SKM-1 (cell line): ENCODE results near the gene BAIAP2L1.

Experiments
- DNase-seq: peaks from one replicate; lab custom pipeline; 2025; ENCODE audit not compliant: unreplicated experiment; lab: John Stamatoyannopoulos, UW

The BAIAP2L1 gene

DNA sequence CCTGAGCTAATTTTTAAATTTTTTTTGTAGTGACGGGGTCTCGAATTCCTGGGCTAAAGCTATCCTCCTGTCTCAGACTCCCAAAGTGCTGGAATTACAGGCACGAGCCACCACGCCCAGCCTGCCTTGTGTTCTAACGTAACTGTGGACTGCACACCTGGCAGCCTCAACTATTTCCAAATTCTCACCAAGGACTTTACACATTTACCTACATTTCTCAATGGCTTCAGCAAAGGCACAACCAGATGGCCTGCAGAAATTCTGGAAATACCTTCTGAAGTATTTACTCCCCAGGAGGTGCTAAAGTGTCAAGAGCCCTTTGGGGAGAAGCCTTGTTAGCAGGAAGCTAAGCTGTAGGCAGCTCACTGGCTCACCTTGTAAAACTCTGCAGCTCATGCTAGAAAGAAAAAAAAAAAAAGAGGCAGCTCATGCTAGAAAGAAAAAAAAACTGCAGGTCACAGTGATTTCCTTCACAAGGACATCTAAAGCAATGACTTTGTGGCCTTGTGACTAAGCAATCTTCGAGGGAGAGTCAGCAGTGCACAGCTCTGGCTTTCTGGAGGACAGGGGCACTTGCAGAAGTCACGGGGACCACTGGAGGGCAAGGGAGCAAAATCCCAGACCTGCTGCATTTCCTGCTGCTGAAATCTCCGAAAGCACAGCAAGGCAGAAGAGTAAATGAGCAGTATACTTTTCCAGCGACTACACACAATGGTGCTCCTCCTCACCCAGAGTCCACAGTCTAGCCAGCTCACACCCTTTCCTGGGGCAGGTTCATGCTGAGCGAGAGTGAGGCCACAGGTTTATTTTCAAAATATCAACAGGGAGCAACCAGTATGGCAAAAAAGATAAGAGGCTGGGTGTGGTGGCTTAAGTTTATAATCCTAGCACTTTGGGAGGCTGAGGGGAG is 40.4 kb downstream of the BAIAP2L1 start:
- DNase-seq = no peak

DNA sequence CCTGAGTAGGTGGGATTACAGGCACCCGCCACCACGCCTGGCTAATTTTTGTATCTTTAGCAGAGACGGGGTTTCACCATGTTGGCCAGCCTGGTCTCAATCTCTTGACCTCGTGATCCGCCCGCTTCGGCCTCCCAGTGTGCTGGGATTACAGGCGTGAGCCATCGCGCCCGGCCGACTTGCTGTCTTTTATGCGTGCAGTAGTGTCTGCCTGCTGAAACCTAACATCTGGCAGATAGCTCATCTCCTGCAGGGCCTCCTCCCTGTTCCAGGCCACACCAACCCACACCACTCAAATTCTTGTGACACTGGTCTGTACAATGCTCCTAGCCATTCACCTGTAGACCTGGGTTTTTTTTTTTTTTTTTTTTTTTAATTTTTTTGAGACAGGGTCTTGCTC is 41.5 kb downstream of the BAIAP2L1 start:
- no peak for DNase-seq

DNA sequence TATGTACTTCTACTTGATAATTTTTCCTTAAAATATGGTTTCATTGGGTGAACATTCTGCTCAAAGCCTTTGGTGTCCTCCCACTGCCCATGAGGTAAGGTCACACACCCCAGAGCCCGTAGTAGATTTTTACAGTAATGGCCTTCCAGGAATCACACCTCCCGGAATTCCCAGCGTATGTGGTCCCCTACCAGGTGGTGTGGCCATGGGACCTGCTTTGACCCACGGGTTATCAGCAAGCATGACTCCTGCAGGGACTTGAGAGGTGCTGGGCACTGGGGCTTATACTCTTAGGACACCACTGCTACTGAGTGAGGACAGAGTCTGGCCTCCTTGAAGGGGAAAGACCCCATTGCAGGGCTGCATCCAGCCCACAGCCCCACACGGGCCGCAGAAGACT is 42.2 kb downstream of the BAIAP2L1 start:
- no peak for DNase-seq

DNA sequence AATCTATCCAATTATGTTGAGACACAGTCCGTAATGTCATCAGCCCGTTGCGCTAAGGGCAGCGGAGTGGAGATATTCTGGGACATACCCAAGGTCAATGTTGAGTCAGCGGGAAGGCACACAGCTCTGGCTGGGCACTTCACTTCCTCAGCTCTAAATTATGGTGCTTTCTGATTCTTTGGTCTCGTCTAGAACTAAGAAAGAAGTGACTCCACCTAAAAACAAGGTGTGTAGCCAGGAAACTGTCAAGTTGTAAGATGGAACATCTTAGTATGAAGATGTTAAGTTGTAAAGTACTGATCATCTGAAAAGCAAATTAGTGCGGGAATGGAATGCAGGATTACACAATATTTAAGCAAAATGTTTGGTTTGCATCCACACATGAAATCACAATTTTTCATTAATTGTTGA is 43.1 kb downstream of the BAIAP2L1 start:
- no peak for DNase-seq

DNA sequence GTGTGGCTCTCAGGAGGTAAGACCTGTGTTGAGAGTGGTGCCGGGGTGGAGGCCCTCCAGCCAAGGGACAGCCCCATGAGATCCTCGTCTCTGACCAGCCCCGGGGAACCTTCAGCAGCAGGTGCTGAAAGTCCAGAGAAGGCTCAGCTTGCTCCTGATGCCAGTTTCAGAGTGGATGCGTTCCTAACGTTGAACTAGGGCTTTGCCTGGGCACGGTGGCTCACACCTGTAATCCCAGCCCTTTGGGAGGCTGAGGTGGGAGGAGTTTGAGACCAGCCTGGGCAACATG is 45.7 kb downstream of the BAIAP2L1 start:
- no peak for DNase-seq

DNA sequence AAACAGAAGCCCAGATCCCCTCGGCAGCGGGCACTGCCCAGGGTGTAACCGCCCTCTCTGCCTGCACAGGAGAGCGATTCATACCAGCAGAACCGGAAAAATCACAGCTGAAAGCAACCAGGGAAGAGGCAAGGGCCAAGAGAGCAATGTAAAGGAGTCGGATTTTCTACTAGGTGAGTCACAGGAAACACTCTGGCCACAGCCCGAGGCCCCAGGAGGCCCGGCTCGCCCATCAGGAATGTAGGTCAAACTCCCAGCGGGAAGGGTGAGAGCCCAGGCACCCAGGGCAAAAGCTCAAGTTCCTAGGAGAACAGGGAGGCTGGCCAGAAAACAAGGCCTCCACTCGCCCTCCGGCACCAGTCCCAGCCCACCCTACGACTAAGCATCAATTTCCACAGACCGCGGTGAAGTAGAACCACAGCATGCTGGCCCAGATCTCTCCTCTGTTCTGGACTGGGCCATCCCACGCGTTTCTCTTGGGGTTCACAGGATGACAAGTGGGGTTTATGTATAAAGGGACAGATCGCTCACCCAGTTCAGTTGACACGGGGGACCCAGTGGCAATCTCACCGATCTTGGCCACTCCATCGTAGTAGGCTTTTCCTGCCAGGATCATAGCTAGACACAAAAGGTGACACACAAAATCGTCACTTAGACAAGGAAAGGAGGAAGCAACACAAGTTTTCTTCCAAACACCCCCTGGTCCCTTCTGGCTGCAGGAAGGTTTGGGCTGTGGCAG is 46.2 kb downstream of the BAIAP2L1 start:
- DNase-seq = no peak

DNA sequence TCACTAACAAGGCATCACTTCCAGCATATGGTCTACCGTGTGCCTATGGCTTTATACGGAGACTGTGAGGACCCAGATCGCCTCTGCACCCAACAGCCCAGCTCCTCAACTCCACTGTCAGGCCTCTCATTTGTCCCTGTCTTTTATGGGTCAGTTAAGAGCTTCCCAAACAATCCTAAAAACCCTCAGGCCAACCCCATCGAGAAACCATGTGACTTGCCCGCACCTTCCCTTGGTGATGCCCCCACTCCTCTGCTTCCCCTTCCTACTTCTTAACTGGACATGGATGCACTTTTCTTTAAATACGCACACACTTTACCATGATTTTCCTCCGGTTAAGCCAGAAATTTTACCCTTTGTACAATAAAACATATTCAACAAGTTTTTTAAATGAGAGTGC is 46.8 kb downstream of the BAIAP2L1 start:
- no peak for DNase-seq

DNA sequence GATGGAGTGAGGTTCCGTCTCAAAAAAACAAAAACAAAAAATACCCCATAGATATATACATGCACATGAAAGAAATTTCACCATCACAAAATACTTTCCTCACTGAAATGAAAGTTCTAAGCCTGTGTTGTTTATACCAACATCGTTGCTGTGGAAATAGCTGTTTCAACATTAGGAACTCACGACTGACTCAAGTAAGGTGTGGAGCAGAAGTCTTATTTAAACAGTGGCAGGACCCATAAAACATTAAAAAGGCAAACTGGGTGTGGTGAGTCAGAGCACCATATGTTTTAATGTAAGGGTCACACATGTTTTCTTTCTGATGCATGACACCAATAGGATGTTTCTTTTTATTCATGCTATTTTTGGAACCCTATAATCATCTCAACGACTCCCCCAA is 48.3 kb downstream of the BAIAP2L1 start:
- no peak for DNase-seq

DNA sequence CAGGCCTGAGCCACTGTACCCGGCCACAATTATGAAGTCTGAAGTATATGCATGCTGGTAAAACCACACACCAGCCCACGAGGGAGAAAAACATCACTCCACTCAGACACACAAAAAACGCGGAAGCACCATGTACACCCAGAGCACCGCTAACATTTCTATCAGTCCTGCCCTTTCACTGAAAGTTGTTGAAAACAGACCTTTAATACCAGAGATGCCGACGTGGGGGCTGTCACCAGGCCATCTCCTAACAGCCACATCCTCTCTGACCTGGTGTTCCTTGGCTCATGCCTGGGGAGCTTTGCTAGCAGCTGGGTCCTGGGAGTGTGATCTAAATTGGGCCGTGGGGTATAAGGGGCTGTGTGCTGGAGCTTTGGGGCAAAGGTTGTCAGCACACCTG is 49.8 kb downstream of the BAIAP2L1 start:
- DNase-seq = no peak

DNA sequence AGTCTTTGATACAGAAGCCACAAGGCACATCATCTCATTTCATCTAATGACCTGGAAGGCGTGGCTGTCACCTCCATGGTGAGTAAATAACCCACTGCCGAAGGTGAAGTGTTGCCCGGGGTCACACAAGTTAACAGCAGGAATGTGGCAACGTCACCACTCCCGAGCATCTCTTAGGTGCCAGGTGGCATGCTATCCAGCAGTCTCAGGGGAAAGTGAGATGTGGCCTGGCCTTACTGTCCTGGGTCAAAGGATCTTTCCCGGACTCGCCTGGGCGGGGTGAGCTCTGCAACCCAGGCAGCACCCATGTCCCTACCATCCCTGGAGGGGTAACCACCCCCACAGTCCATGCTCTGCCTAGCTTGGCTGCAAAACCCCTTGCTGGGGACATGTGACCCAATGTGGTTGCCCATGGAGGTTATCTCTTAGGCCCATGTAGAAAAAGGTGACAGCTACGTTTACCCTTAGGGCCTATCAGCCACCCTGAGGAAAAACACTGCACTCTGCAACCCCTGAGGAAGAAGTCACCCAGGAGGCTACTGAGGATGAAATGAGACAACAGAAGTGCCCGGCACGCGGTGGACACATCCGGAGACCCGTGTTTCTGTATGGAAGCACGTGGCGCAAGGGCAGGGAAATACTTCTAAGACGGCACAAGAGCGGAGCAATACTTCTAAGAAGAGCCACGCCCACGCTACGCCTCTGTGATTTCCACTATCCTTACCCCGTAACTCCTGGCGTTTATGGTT is 52.0 kb downstream of the BAIAP2L1 start:
- DNase-seq = no peak

DNA sequence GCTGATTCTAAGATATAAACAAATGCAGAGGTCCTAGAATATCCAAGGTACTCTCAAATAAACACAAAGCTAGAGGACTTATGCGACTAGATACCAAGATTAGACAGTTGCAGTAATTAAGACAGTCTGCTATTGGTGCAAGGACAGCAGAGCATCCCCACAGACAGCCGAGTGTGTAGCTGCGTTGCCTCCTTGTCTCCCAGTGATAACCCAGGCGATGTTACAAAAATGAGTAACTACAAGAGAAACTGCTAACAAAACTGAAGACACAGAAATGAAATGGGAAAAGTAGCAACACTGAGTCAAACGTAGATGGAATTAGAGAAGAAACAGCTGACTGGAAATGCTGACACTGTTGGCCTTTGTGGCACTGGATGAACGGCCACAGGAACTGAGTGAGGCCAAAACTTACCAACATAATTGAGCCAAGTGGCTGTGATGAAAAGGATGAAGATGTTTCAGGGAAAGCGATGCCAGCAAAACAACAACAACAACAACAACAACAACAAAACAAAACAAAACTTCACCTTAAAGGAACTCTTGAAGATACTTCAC is 54.3 kb downstream of the BAIAP2L1 start:
- no peak for DNase-seq

DNA sequence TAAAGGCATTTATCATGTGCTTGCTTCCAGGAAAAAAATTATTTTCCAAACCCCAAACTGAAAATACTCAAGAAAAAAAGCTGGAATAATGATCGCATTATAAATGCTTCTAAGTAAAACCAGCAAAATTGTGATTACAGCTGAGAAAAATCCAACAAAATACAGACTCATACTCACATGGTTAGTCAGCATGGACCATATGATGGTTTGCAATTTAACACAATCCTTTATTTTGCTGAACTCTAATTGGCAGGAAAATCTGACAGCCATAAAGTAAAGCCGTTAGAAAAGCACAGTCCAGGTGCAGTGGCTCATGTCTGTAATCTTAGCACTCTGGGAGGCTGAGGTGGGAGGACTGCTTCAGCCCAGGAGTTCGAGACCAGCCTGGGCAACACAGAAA is 59.8 kb downstream of the BAIAP2L1 start:
- no peak for DNase-seq

DNA sequence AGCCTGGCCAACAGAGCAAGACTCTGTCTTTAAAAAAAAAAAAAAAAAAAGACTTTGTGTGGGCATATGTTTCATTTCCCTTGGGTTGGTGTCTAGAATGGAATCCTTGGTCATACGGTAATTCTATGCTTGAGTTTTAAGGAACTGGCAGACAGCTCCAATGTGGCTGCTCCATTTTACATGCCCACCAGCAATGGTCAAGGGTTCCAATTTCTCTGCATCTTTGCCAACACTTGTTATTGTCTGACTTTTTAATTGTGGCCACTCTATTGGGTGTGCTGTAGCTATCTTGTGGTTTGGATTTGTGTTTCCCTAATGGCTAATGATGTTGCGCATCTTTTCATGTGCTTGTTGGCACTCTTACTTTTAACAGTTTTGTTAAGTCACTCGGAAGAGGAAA is 61.8 kb downstream of the BAIAP2L1 start:
- no peak for DNase-seq

DNA sequence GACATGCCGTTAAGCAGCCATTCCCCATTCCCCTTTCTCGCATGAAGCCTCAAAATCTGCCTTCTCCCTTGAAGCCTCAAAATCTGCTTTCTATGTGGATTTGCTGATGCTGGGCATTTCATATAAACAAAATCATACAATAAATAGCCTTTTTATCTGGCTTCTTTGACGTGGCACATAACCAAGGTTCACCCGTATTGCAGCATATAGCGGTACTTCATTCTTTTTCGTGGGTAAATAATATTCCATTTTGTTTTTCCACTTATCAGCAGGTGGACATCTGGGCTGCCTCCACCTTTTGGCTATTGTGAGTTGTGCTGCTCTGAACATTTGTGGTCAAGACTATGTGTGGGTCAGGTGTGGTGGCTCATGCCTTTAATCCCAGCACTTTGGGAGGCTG is 62.4 kb downstream of the BAIAP2L1 start:
- DNase-seq = no peak

DNA sequence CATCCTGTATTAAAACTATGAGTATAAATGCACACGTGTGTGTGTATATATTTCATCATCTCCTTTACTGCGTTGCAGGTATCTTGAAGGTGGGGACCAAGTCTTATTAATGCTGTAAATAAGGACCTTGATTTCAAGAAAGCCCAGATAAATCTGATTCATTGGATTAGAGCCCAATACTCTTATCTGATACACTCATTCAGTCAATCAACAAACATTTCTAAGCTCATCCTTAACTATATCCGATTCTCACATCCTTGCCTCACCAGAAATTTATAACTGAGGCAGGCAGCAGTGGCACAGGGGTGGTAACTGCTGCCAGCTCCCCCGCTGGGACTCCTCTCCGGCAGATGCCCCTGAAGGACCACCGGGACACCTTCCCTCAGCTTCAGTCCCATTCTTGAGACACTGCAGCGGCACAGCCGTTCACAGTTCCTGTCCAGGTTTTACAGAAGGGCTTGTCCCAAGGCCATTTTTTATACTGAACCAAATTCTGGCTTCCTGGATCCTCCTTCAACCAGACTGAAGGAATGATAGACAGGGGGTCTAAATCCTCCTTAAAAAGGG is 65.4 kb downstream of the BAIAP2L1 start:
- DNase-seq = no peak

DNA sequence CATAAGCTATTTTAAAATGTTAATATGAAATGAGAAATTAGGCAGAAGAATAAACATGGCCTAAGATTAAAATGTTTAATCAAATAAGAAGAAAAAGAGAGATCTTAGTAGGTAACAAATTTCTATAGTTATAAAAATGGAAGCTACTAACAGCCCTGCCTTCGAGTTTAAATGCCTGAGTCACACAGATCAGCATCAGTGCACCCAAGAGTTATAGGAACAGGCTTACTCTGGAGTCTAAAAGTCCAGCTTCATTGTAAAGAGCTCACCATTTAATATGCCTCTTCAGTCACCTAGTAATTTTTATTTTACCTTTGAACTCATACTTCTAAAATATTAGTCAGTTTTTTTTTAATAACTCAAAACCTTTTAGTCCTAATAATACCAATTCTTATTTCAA is 66.8 kb downstream of the BAIAP2L1 start:
- DNase-seq = no peak

DNA sequence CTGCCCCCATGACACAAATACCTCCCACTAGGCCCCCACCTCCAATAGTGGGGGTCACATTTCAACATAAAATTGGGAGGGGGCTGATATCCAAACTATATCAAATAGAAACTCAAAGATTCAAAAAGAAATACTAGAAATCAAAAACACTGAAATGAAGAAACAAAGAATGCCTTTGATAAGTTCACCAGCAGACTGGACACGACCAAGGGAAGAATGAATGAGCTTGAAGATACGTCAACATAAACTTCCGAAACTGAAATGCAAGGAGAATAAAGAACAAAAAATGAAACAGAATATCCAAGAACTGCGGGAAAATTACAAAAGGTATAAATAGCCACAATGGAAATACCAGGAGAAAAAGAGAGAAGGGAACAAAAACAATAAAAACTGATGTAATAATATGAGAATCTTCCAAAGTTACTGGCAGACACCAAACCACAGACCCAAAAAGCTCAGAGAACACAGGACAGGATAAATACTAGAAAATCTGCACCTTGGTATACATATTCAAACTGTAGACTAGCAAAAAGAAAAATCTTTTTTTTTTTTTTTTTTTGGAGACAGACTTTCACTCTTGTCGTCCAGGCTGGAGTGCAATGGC is 69.9 kb downstream of the BAIAP2L1 start:
- no peak for DNase-seq

DNA sequence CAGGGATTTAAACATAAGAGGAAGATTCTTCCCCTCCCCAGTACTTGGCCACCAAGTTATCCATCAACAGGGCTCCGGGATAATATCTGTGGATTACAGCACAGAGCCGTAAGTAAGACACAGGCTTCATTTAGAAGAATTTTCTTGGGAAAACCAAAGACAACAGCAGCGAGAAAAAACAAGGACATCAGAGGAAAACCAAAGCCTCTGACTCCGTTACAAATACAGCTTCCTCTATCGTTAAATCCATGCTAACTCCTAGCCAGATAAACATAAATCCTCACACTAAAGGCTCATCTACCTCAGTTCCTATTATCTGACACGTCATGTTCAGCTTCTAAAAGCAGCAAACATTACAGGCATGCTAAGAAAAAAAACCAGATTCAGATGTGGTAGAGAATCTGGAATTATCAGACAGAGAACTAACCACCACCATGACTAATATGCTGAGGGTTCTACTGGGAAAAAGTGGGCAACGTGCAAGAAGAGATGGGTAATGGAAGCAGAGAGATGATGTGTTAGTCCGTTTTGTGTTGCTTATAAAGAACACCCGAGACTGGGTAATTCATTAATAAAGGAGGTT is 71.0 kb downstream of the BAIAP2L1 start:
- no peak for DNase-seq

DNA sequence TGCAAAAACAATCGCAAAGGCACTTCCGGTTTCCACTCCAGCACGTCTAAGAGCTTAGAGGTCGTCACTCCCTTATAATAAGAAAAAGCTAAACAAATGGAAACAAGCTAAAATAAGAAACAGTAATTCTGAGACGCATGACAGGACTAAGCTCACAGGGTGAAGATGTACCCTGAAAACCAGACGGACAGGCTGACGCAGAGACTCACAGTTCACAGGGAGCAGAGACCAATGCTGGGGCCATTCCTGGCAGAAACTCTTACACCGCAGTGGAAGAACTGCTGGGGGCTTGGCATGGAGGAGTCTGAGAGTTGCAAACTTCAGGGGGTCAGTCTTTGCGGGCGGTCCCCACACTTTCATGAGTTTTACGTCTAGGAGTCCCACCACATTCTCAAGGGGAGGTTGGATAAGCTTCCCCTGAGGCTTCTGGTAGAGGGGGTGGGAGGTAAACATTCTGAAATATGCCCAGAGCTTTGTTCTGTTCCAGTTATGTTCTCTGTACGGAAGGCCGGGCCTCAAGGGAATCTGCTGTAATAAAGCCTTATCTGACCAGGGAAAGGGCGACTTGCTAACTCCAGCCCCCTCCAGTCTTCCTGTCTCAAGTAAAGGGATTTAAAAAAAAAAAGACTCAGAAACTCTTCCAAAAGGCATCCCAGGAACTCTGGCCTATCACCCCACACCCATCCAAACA is 71.6 kb downstream of the BAIAP2L1 start:
- no peak for DNase-seq

DNA sequence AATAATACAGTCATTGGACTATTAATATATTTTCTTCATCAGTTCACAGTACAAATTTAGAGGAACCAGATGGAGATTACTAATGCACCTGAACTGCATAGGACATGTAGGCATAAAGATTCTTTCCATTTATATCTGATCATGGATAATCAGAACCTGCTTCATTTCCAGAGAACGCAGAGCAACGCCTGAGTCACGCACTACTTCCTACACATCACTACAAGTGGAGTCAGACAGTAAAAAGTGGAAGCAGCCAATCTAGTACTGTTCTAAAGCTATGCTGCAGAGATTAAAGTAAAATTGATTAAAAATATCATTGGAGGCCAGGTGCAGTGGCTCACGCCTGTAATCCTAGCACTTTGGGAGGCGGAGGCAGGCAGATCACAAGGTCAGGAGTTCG is 76.1 kb downstream of the BAIAP2L1 start:
- no peak for DNase-seq
